ENCODE measurements around the gene SLC7A14. TPM values are rescaled to one million over a fixed set of nuclear protein-coding genes. Genes with fewer than 3 reads are reported as not detected.

SLC7A14 gene
- total and polyA plus RNA-seq, 10 of the 15 experiments (the other 5 are each of a cell fraction or from before 2014, with no cell fraction given) = not detected

DNA sequence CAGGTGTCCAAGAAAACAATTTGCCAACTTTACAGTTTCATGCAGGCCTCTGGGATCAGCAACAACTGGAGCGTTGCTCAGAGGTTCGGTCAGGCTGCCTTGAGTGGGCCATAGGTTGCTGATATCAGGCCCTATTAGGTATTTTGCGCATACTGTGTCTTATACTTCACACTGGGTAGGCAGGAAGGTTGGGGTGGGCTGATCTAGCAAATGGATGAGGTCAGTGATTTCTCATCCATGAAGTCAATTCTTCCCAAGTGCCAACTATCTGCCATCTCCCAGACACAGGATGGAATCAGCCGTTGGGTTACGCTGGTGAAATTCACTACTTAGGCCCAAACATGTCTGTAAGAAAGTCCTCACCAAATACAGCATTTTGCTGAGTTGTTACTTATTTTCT lies 77.6 kb downstream of the SLC7A14 start:
- H3K27ac ChIP-seq (ENCODE audit: control insufficient read depth, insufficient read depth) = no peak overlapping the region
- no peak overlapping the region for H3K9ac ChIP-seq (ENCODE audit: control insufficient read depth, insufficient read depth, low read length)
- no peak for FAIRE-seq
- RAD21 ChIA-PET (ENCODE audit: unreplicated experiment) = no interaction called here
- intact Hi-C loops (cut with micrococcal nuclease; ENCODE audit: unreplicated experiment) = no loop called here
- H2AFZ ChIP-seq (ENCODE audit: control insufficient read depth, low read depth, low read length) = no peak overlapping the region
- 93% methylated on average over 5 of the region's 5 CpGs for WGBS (ENCODE audit: insufficient coverage, insufficient replicate concordance, low lambda C conversion rate, missing lambda C conversion rate)
- no peaks in the 10 kb centered on the region for H4K20me1 ChIP-seq (ENCODE audit: control insufficient read depth, insufficient read depth)
- no TSS peak for BruUV-seq (replicated peaks)
- no peaks in the 10 kb centered on the region for H3K27me3 ChIP-seq (replicated peaks in 1 of 2; ENCODE audit: control insufficient read depth in 2 of 2, insufficient read depth in 2 of 2, low read length in 1 of 2)
- DNase-seq (ENCODE audit: low read depth, low spot score) = no peak
- no peak overlapping the region for H3K4me3 ChIP-seq
- CTCF ChIA-PET = no interaction called here
- in situ Hi-C loops (cut with MboI) = no loop called here
- H3K36me3 ChIP-seq (ENCODE audit: control insufficient read depth in 2 of 2, insufficient read depth in 2 of 2, low read length in 1 of 2) = no peaks in the 10 kb centered on the region
- SMC1A ChIA-PET (ENCODE audit: uncharacterized antibody, unreplicated experiment) = interaction anchor here (1.0 kb wide), 1 partner anchor 94 kb away, joined by 3 read pairs; no protein-coding TSS in a partner anchor
- POLR2A ChIA-PET = no interaction called here
- no peak overlapping the region for H3K4me2 ChIP-seq (ENCODE audit: control insufficient read depth, insufficient read depth)
- no peaks in the 10 kb centered on the region for H3K9me3 ChIP-seq (replicated peaks; ENCODE audit: control insufficient read depth, insufficient read depth, low read length)
- H3K4me1 ChIP-seq (ENCODE audit: control insufficient read depth, insufficient read depth, low read length) = no peaks in the 10 kb centered on the region
- ATAC-seq = no peak
- no peaks in the 10 kb centered on the region for H3K79me2 ChIP-seq (ENCODE audit: control insufficient read depth, insufficient read depth, low read length)
- TF ChIP-seq E2F4 (IDR thresholded peaks at IDR 0.05; ENCODE audit: low read depth, low read length) (no peak), POU2F2 (IDR thresholded peaks at IDR 0.05; ENCODE audit: borderline replicate concordance, low read depth, low read length) (no peak), SREBF2 (IDR thresholded peaks at IDR 0.05; ENCODE audit: low read length) (no peak), MTA3 (IDR thresholded peaks at IDR 0.05; ENCODE audit: borderline replicate concordance, low read length) (no peak), SMAD1 (IDR thresholded peaks at IDR 0.05; ENCODE audit: low read depth, partially characterized antibody) (no peak), KAT2A (conservative IDR thresholded peaks at IDR 0.05; ENCODE audit: control insufficient read depth, low read depth, low read length) (no peak), BACH1 (IDR thresholded peaks at IDR 0.05; ENCODE audit: borderline replicate concordance) (no peak), CREB1 (IDR thresholded peaks at IDR 0.05; ENCODE audit: low read depth) (no peak), IKZF1 (conservative IDR thresholded peaks at IDR 0.05) (no peak), CBX3 (IDR thresholded peaks at IDR 0.05; ENCODE audit: borderline replicate concordance, low read depth) (no peak), BCLAF1 (IDR thresholded peaks at IDR 0.05) (no peak), JUNB (IDR thresholded peaks at IDR 0.05) (no peak), RCOR1 (conservative IDR thresholded peaks at IDR 0.05; ENCODE audit: low read depth, low read length) (no peak), CBX5 (IDR thresholded peaks at IDR 0.05; ENCODE audit: low read depth) (no peak)
- TF ChIP-seq, protein P1, sequence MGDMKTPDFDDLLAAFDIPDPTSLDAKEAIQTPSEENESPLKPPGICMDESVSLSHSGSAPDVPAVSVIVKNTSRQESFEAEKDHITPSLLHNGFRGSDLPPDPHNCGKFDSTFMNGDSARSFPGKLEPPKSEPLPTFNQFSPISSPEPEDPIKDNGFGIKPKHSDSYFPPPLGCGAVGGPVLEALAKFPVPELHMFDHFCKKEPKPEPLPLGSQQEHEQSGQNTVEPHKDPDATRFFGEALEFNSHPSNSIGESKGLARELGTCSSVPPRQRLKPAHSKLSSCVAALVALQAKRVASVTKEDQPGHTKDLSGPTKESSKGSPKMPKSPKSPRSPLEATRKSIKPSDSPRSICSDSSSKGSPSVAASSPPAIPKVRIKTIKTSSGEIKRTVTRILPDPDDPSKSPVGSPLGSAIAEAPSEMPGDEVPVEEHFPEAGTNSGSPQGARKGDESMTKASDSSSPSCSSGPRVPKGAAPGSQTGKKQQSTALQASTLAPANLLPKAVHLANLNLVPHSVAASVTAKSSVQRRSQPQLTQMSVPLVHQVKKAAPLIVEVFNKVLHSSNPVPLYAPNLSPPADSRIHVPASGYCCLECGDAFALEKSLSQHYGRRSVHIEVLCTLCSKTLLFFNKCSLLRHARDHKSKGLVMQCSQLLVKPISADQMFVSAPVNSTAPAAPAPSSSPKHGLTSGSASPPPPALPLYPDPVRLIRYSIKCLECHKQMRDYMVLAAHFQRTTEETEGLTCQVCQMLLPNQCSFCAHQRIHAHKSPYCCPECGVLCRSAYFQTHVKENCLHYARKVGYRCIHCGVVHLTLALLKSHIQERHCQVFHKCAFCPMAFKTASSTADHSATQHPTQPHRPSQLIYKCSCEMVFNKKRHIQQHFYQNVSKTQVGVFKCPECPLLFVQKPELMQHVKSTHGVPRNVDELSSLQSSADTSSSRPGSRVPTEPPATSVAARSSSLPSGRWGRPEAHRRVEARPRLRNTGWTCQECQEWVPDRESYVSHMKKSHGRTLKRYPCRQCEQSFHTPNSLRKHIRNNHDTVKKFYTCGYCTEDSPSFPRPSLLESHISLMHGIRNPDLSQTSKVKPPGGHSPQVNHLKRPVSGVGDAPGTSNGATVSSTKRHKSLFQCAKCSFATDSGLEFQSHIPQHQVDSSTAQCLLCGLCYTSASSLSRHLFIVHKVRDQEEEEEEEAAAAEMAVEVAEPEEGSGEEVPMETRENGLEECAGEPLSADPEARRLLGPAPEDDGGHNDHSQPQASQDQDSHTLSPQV (IDR thresholded peaks at IDR 0.05) = no peak
